Adrenal gland (tissue), 19 donors: Measurements from ENCODE around the gene SFMBT1. TPM values are rescaled to one million over a fixed set of nuclear protein-coding genes. Genes with fewer than 3 reads are reported as not detected.

Experiments
- DNase-seq, 7 donors: peaks; one replicate each; pipeline ENCODE4 v3.0.0-alpha.2; 2019 to 2020
- H3K27ac ChIP-seq, 5 donors: fragments of 200-600 bp; sonication (generic) in 4 of 5; 1 replicate in 3 of 5; 2 replicates in 2 of 5; pipeline versions ENCODE4 v1.5.1 to v1.8.0; 2016 to 2020; ENCODE audit warnings: mild to moderate bottlenecking in 1 of 5
- H3K27me3 ChIP-seq: fragments of 200-600 bp; 2 replicates; pipeline ENCODE4 v1.8.0; 2021
- H3K36me3 ChIP-seq, 2 donors: fragments of 200-600 bp; replicated peaks in 1 of 2; 1 replicate in 1 of 2; 2 replicates in 1 of 2; pipeline versions ENCODE4 v1.5.1 to v1.8.0; 2018 to 2022
- H3K4me1 ChIP-seq, 2 donors: fragments of 200-600 bp; replicated peaks in 1 of 2; 1 replicate in 1 of 2; 2 replicates in 1 of 2; pipeline versions ENCODE4 v1.5.1 to v1.8.0; 2018 to 2021
- H3K4me3 ChIP-seq, 4 donors: fragments of 200-600 bp; sonication (generic) in 3 of 4; one replicate each; pipeline ENCODE4 v1.5.1; 2016 to 2018
- H3K9me3 ChIP-seq, 3 donors: fragments of 200-600 bp; sonication (generic) in 1 of 3; replicated peaks in 1 of 3; 1 replicate in 2 of 3; 2 replicates in 1 of 3; pipeline versions ENCODE4 v1.5.1 to v1.8.0; 2016 to 2021
- POLR2A ChIP-seq, 2 donors: fragments of 450-650 bp; IDR thresholded peaks; one replicate each; pipeline ENCODE4 v1.6.1; 2017; ENCODE audit warnings: antibody characterized with exemption in 2 of 2, mild to moderate bottlenecking in 2 of 2, moderate library complexity in 1 of 2
- WGBS, 4 donors: extraction: QIAGEN DNeasy Blood & Tissue Kit in 2 of 4; methylation state at CpG; one replicate each; pipeline versions ENCODE4 v1.1.5 to v1.1.7; 2013 to 2017; 5-methylcytosine and 5-hydroxymethylcytosine counted together
- intact Hi-C, 2 donors: fragments of 100-400 bp; cut with DNase I; formaldehyde crosslinking; loops; one replicate each; pipeline versions ENCODE4 v1.14.1 to v1.15.0; 2022 to 2023
- long read RNA-seq, 10 donors: library from polyadenylated mRNA in 3 of 10; unstranded in 2 of 10; stranded (forward) in 1 of 10; transcript quantifications; one replicate each; pipeline ENCODE4 v2.0.0 and lab custom pipeline, GENCODE V29; 2021 to 2026
- polyA plus RNA-seq, 3 donors: library from polyadenylated mRNA; stranded (reverse); fragments of 200-250 nt in 2 of 3; fragments of 350-450 nt in 1 of 3; fragmentation: Illumina TruSeq in 1 of 3; extraction: RNeasy Lipid Tissue Mini Kit (QIAGEN cat#74804) in 1 of 3; gene quantifications; one replicate each; pipeline ENCODE4 v1.2.3, GENCODE V29; 2013 to 2014
- total RNA-seq, 9 donors: library from RNA; depleted of rRNA in 4 of 9; stranded (reverse); fragments of >200 nt in 4 of 9; fragments of 120-200 nt in 1 of 9; fragmentation: NEBNext Ultra II Directional in 1 of 9; extraction: Animal tissue kit (Norgen Biotek cat#: 25700) in 1 of 9; gene quantifications; one replicate each; pipeline versions ENCODE4 v1.1.0 to v1.2.4, GENCODE V29; 2013 to 2023
- TF ChIP-seq, protein P1 (sequence below), 6 experiments: fragments of 450-650 bp in 4 of 6; fragments of 200-600 bp in 2 of 6; sonication (generic) in 1 of 6; IDR thresholded peaks; 1 replicate in 5 of 6; 2 replicates in 1 of 6; pipeline versions ENCODE4 v1.5.1 to v1.8.0; 2016 to 2021; ENCODE audit warnings: antibody characterized with exemption in 6 of 6, mild to moderate bottlenecking in 2 of 6, moderate library complexity in 1 of 6
- donor health status: healthy with polysubstance abuse.
- donor health status: Bipolar disorder and iron deficiency.
- donor health status: DM: yes; HTN: yes; CAD: no.
- donor health status: DM: no; HTN: no; CAD: no.
- donor health status: DM: no; HTN: no; CAD: no.
- donor health status: DM: yes; HTN: yes; CAD: no.

The SFMBT1 gene, protein sequence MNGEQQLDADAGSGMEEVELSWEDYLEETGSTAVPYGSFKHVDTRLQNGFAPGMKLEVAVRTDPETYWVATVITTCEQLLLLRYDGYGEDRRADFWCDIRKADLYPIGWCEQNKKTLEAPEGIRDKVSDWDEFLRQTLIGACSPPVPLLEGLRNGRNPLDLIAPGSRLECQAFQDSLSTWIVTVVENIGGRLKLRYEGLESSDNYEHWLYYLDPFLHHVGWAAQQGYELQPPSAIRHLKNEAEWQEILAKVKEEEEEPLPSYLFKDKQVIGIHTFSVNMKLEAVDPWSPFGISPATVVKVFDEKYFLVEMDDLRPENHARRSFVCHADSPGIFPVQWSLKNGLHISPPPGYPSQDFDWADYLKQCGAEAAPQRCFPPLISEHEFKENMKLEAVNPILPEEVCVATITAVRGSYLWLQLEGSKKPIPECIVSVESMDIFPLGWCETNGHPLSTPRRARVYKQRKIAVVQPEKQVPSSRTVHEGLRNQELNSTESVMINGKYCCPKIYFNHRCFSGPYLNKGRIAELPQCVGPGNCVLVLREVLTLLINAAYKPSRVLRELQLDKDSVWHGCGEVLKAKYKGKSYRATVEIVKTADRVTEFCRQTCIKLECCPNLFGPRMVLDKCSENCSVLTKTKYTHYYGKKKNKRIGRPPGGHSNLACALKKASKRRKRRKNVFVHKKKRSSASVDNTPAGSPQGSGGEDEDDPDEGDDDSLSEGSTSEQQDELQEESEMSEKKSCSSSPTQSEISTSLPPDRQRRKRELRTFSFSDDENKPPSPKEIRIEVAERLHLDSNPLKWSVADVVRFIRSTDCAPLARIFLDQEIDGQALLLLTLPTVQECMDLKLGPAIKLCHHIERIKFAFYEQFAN
- total RNA-seq (10 to 100 TPM in 5 of 9 donors, 1 to 10 TPM in 4; 6.6 to 14.8 (median 12.3) TPM), polyA plus RNA-seq (1 to 10 TPM; 2.1 to 5.8 (median 2.7) TPM)
- long read RNA-seq, donor 1: 0 reads
- long read RNA-seq, donor 2: 0 reads
- long read RNA-seq, donor 3: 0 reads
- long read RNA-seq, donor 4, partial matches to known transcripts: 0 of 4 reads
- long read RNA-seq, donor 4, other reads (novel, unspliced or antisense): 4 of 4 reads
- long read RNA-seq, donor 5, full-length matches to known transcripts: 6 of 14 reads
- long read RNA-seq, donor 5, partial matches to known transcripts: 1 of 14 reads
- long read RNA-seq, donor 5, other reads (novel, unspliced or antisense): 7 of 14 reads
- long read RNA-seq, donor 6, partial matches to known transcripts: 0 of 1 reads
- long read RNA-seq, donor 6, other reads (novel, unspliced or antisense): 1 of 1 reads
- long read RNA-seq, donor 7: 0 reads
- long read RNA-seq, donor 8, full-length matches to known transcripts: 1 of 1 reads
- long read RNA-seq, donor 8, partial matches to known transcripts: 0 of 1 reads
- long read RNA-seq, donor 8, other reads (novel, unspliced or antisense): 0 of 1 reads
- long read RNA-seq, donor 9: 0 reads
- long read RNA-seq, donor 10: 0 reads

DNA sequence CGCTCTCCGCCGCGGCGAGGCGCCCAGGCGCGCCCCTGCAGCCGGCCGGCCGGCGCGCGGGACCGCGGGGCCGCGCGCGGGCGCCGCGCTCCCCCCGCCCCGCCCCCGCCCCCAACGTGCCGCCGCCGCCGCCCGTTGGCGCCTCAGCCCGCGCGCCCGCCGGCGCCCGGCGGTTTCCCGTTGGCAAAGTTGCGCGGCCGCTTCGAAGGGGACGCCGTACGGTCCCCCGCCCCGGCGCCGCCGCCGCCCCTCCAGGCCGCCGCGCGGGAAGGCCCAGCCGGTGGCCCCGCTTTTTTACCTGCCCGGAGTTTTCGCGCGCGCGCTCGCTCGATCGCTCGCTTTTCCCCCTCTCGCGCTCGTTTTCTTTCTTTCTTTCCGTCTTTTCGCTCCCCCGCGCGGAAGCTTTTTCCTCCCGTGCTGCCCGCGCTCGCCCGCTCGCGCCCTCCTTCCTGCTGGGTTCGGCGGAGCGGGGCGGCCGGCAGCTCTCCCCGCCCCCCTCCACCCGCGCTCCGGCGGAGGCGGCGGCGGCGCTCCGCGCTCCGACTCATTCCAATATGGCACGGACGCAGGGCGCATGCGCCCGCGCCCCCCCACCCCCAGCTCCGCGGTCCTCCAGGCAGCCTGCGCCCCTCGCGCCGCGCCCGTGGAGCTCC lies at the start of gene SFMBT1:
Gene SFMBT1, minus strand, starts transcription at position 556 of the 653 bp plus-strand sequence. CDS start 76,945 bp downstream, outside the sequence.
- peak within 1 kb of the TSS; percentile 59 to 99 (median 82) for H3K4me3 ChIP-seq
- 1% methylated on average over 31 to 106 of the region's 117 CpGs for WGBS, 4 donors
- H3K27ac ChIP-seq: peak within 1 kb of the TSS in 4 of 5 donors; percentile 68 to 96 (median 86)
- TF ChIP-seq POLR2A (IDR thresholded peaks at IDR 0.05): peak in 1 of 2 donors; percentile 27
- TF ChIP-seq, protein P1, sequence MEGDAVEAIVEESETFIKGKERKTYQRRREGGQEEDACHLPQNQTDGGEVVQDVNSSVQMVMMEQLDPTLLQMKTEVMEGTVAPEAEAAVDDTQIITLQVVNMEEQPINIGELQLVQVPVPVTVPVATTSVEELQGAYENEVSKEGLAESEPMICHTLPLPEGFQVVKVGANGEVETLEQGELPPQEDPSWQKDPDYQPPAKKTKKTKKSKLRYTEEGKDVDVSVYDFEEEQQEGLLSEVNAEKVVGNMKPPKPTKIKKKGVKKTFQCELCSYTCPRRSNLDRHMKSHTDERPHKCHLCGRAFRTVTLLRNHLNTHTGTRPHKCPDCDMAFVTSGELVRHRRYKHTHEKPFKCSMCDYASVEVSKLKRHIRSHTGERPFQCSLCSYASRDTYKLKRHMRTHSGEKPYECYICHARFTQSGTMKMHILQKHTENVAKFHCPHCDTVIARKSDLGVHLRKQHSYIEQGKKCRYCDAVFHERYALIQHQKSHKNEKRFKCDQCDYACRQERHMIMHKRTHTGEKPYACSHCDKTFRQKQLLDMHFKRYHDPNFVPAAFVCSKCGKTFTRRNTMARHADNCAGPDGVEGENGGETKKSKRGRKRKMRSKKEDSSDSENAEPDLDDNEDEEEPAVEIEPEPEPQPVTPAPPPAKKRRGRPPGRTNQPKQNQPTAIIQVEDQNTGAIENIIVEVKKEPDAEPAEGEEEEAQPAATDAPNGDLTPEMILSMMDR (IDR thresholded peaks at IDR 0.05): no peak
- peak; percentile 59 to 75 (median 68) for DNase-seq
- no peaks in the 10 kb centered on the region for H3K27me3 ChIP-seq
- no peaks in the 10 kb centered on the region for H3K36me3 ChIP-seq
- no peaks in the 10 kb centered on the region for H3K9me3 ChIP-seq
- intact Hi-C loops: no loop called here
- peaks cover 8 to 13% of the 10 kb centered on the region in 2 donors for H3K4me1 ChIP-seq

DNA sequence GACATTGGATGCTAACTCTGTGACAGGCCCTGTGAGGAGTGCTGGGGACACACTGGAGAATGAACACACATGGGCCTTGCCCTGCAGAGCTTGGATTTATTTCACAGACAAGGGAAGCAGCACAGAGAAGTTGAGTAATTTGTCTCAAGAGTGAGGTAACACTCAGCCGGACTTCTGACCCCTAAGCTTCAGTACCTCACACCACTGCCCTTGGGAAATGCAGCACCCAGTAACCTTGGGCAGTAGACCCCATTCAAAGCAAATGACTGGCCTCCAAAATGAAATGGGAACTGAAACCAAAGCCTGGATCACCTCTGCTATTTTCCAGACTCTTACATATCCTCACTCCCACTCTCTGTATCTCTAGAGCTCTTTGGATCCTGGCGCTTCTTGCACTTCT lies 47.1 kb upstream of the SFMBT1 start:
- no peak overlapping the region for H3K4me3 ChIP-seq
- no peak for TF ChIP-seq POLR2A (IDR thresholded peaks at IDR 0.05)
- TF ChIP-seq, protein P1 (IDR thresholded peaks at IDR 0.05): no peak
- no peaks in the 10 kb centered on the region for H3K27me3 ChIP-seq
- peaks cover 0 to 6% of the 10 kb centered on the region in 2 donors for H3K4me1 ChIP-seq
- intact Hi-C loops: no loop called here
- WGBS, 4 donors: 57 to 62% (median 60%) methylated on average over 2 of the region's 2 CpGs
- peak in 2 of 7 donors; percentile 41 to 62 for DNase-seq
- H3K27ac ChIP-seq: no peak overlapping the region
- no peaks in the 10 kb centered on the region for H3K9me3 ChIP-seq
- peaks cover 0 to 28% of the 10 kb centered on the region in 2 donors for H3K36me3 ChIP-seq

DNA sequence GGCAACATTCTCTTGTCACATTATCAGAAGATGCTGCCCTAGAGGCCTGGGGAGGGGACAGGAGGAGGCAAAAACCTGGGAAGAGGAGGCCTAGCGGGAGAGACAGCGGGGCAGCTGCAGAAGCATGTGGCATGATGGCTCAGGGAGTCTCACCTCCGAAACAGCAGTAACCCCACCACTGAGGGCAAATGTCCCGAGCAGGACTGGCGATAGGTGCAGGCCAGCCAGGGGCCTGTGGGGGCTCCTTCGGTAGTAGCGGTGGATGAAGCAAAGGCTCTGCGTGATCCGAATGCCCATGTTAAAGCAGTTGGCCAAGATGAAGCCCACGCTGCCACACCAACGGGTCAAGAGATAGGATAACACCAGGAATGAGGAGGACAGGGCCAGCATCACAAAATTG lies 46.3 kb upstream of the SFMBT1 start:
- WGBS, 4 donors: 94 to 97% (median 95%) methylated on average over 11 of the region's 11 CpGs
- Histone ChIP-seq H3K27ac (no peak overlapping the region), H3K9me3 (no peaks in the 10 kb centered on the region), H3K27me3 (no peaks in the 10 kb centered on the region), H3K36me3 (peaks cover 0 to 28% of the 10 kb centered on the region in 2 donors), H3K4me1 (peaks cover 0 to 6% of the 10 kb centered on the region in 2 donors), H3K4me3 (no peak overlapping the region)
- TF ChIP-seq, protein P1 (IDR thresholded peaks at IDR 0.05): no peak
- TF ChIP-seq POLR2A (IDR thresholded peaks at IDR 0.05): no peak
- intact Hi-C loops: no loop called here
- DNase-seq: no peak
